SU-DHL-6 (cell line): ENCODE results near the gene ACTMAP.

Experiments
- CTCF ChIP-seq: fragments of 200-600 bp; sonication (generic); IDR thresholded peaks from one replicate; pipeline ENCODE4 v1.5.1; 2017; ENCODE audit warnings: antibody characterized with exemption, mild to moderate bottlenecking, low read length, moderate library complexity; ENCODE audit not compliant: insufficient read depth, poor library complexity, severe bottlenecking
- EZH2phosphoT487 ChIP-seq: fragments of 200-600 bp; sonication (generic), shearing (Covaris generic); conservative IDR thresholded peaks from 2 replicates; pipeline ENCODE4 v1.6.1; 2018; ENCODE audit warnings: mild to moderate bottlenecking, antibody characterized with exemption, low read length, moderate library complexity, mixed read lengths

- TF ChIP-seq EZH2phosphoT487 (no peak), CTCF (no peak)
These were observed 34.2 kb downstream of the ACTMAP start for GRCh38 chr19:40716031-40716481.
